ENCODE results near the gene PSMA4.
"Not testable (repeated sequence)": the region's sequence is repeated elsewhere in the genome, so short reads cannot be mapped to it uniquely, and the experiment has no call there.

The PSMA4 gene

DNA sequence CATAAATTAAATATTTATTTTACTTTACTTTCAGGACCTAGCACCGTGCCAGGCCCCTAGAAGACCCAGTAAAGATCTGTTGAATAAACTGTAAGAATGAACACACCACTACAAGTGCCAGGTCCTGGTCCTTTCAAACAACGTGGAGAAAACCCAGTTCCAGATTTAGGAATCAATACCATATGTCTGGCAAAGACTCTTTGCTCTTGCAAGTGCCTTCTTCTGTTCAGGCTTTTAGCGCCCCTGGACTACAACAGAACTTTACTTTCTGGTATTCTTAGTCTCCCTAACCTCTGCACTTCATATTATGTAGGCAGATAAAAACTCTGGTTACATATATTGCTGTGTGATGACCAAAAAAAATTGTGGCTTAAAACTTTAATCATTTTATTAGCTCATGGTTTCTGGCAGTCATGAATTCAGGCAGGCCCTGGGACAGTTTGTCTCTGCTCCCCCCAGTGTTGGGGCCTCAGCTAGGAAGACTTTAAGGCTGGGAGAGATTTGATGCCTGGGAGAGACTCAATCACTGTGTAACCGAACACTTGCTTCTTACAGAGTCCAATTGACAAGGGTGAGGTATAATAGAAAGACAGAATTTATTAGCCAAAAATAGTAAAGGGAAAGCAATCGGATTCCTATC is 2.9 kb upstream of the PSMA4 start:
- no peak overlapping the region for H3K4me3 ChIP-seq (ENCODE audit: control insufficient read depth, low read depth, low read length)
- peak; percentile 19 for DNase-seq (ENCODE audit: low read depth)
- TF ChIP-seq, protein P1, sequence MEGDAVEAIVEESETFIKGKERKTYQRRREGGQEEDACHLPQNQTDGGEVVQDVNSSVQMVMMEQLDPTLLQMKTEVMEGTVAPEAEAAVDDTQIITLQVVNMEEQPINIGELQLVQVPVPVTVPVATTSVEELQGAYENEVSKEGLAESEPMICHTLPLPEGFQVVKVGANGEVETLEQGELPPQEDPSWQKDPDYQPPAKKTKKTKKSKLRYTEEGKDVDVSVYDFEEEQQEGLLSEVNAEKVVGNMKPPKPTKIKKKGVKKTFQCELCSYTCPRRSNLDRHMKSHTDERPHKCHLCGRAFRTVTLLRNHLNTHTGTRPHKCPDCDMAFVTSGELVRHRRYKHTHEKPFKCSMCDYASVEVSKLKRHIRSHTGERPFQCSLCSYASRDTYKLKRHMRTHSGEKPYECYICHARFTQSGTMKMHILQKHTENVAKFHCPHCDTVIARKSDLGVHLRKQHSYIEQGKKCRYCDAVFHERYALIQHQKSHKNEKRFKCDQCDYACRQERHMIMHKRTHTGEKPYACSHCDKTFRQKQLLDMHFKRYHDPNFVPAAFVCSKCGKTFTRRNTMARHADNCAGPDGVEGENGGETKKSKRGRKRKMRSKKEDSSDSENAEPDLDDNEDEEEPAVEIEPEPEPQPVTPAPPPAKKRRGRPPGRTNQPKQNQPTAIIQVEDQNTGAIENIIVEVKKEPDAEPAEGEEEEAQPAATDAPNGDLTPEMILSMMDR (conservative IDR thresholded peaks at IDR 0.05; ENCODE audit: control insufficient read depth, insufficient read depth, low read depth, low read length) = no peak

DNA sequence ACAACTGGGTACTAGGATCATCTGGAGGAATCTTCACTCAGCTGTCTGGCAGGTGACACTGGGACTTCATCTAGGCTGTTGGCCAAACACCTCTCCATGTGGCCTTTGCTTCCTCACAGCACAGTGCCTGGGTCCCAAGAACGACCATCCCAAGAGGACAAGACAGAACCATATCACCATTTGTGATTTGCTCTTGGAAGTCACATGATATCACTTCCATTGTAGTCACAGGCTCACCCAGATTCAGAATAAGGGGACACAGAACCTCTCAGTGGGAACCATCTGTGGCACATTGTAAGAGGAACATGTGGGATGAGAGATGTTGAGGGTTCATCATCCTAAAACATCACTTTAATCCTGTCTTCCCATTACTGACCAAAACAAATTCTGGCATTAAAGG is 1.9 kb upstream of the PSMA4 start:
- TF ChIP-seq, protein P1 (conservative IDR thresholded peaks at IDR 0.05; ENCODE audit: control insufficient read depth, insufficient read depth, low read depth, low read length) = no peak
- H3K4me3 ChIP-seq (ENCODE audit: control insufficient read depth, low read depth, low read length) = no peak overlapping the region
- DNase-seq (ENCODE audit: low read depth) = no peak

DNA sequence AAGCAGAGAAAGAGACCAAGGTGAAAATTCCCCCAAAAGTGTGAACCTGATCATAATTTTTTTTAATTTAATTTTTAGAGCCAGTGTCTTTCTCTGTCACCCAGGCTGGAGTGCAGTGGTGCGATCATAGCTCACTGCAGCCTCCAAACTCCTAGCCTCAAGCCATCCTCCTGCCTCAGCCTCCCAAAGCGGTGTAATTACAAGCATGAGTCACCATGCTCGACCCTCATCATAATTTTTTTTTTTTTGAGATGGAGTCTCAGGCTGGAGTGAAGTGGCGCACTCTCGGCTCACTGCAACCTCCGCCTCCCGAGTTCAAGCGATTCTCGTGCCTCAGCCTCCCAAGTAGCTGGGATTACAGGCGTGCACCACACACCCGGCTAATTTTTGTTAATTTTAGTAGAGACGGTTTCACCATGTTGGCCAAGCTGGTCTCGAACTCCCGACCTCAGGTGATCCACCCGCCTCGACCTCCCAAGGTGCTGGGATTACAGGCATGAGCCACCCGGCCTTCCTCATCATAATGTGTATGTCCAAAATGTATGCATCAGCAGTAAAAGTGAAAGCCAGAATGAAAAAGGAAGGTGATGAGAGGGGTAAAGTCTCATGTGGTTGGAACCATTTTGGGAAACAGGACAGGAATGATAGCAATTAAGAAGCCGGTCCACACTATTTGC is 642 bp upstream of the PSMA4 start:
- not testable (repeated sequence) for DNase-seq (ENCODE audit: low read depth)

DNA sequence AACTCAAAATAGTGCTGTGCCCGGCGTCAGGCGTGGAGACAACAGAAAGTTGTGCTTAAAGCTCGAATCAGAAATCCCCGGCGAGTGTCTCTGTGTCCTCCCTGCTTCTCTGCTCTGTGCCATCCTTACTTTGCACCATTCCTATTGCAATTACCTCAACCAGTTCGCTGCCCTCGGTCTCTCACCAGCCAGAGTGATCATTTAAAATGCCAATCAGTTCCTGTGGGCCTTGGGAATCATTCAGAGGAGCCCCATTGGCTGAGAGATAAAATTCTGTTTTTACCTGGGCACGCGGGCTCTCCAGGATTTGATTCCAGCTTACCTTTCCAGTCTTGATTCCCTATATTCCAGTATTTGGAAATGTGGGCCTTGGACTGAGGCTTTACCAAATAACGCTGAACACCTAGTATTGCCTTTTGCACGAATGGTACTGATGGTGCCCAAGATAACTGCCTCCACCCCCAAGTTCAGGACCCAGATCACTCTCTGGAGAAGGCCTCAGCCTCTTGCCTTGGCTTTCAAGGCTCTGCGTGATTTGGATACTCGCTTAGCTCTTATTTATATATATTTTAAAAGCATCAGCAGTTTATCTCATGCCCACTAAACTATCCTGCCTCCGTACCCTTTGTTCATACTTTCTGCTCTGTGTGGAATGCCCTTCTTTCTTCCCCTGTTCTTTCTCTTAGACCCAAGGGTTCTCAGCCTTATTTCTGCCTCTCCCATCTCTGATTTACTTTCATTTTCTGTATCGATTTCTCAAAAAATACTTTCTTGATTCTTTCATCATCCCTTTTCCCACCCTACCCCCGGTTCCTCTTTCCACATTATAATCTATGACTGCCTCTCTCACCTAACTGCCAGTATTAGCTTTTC is 863 bp downstream of the PSMA4 start:
- no peak for DNase-seq (ENCODE audit: low read depth)
- peak overlapping the region; percentile 93 for H3K4me3 ChIP-seq (ENCODE audit: control insufficient read depth, low read depth, low read length)
- TF ChIP-seq, protein P1 (conservative IDR thresholded peaks at IDR 0.05; ENCODE audit: control insufficient read depth, insufficient read depth, low read depth, low read length) = no peak

More for the DNA sequence above, 642 bp upstream of the PSMA4 start:
- H3K4me3 ChIP-seq (ENCODE audit: control insufficient read depth, low read depth, low read length) = peak overlapping the region; percentile 93

DNA sequence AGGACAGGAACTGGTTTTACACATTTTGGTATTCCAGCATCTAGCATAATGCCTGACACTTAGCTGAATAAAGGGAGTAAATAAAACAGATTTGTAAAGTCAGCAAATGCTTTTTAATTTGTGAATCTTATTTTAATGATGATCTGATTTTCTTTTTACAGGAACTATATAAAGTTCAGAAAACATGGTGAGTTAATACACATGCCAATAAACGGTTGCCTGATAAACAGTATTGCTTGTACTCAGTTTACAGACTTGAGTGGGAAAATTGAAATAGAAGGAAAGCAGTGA is 1.4 kb downstream of the PSMA4 start:
- TF ChIP-seq, protein P1 (conservative IDR thresholded peaks at IDR 0.05; ENCODE audit: control insufficient read depth, insufficient read depth, low read depth, low read length) = no peak
- DNase-seq (ENCODE audit: low read depth) = no peak
- H3K4me3 ChIP-seq (ENCODE audit: control insufficient read depth, low read depth, low read length) = peak overlapping the region; percentile 93

DNA sequence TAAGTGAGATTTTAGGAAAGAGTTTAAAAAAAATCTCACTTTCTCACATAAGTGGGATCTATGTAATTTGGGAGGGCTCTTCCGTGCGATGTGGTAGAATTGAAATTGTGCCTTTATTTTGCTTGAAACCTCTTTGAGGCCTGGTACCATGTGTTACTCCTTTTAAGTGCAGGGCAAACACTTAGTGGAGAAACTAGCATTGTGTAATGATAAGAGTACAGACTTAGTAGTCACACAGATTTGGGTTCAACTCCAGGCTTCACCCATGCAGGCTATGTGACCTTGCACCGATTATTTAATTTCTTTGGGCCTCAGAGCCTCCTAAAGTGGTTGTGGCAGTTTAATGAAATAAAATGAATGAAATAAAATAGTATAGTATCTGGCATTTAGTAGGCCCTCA is 2.4 kb downstream of the PSMA4 start:
- DNase-seq (ENCODE audit: low read depth) = no peak
- TF ChIP-seq, protein P1 (conservative IDR thresholded peaks at IDR 0.05; ENCODE audit: control insufficient read depth, insufficient read depth, low read depth, low read length) = no peak
- no peak overlapping the region for H3K4me3 ChIP-seq (ENCODE audit: control insufficient read depth, low read depth, low read length)

DNA sequence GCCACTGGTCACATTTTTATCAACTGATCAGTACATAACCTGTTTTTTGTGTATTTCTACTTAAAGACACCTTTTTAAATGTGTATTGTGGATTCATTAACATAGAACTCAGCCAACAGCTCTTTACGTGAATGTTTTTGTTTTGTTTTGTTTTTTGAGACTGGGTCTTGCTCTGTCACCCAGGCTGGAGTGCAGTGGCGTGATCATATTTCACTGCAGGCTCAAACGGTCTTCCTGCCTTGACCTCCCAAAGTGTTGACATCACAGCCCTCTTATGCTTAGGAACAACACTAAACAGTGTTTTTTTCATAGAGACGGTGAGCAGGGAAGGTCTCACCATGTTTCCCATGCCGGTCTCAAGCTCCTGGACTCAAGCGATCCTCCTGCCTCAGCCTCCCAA is 9.9 kb downstream of the PSMA4 start:
- H3K4me3 ChIP-seq (ENCODE audit: control insufficient read depth, low read depth, low read length) = no peak overlapping the region
- TF ChIP-seq, protein P1 (conservative IDR thresholded peaks at IDR 0.05; ENCODE audit: control insufficient read depth, insufficient read depth, low read depth, low read length) = no peak
- DNase-seq (ENCODE audit: low read depth) = no peak

Data from fibroblast of mammary gland (primary cell).